WERI-Rb-1 (cell line): ENCODE results near the gene VSIG10L2.

Source experiments
- DNase-seq: peaks from one replicate; pipeline ENCODE4 v3.0.0-alpha.2; 2020
- H3K27ac ChIP-seq: fragments of 250-450 bp; sonication (Bioruptor Pico); 2 replicates; pipeline ENCODE4 v1.5.1; 2020; ENCODE audit warnings: mild to moderate bottlenecking, moderate library complexity
- H3K27me3 ChIP-seq: fragments of 250-450 bp; sonication (Bioruptor Pico); 2 replicates; pipeline ENCODE4 v1.5.1; 2021; ENCODE audit warnings: mild to moderate bottlenecking, low read depth, moderate library complexity; ENCODE audit not compliant: insufficient read depth, severe bottlenecking
- H3K36me3 ChIP-seq: fragments of 250-450 bp; sonication (Bioruptor Pico); 2 replicates; pipeline ENCODE4 v1.5.1; 2020; ENCODE audit warnings: mild to moderate bottlenecking, moderate library complexity
- H3K4me3 ChIP-seq: 2 replicates; pipeline ENCODE4 v1.5.1; 2011; ENCODE audit warnings: low read depth, mild to moderate bottlenecking, control low read depth, low read length
- H3K9me3 ChIP-seq: fragments of 250-450 bp; sonication (Bioruptor Pico); 2 replicates; pipeline ENCODE4 v1.5.1; 2021; ENCODE audit warnings: mild to moderate bottlenecking, moderate library complexity; ENCODE audit not compliant: severe bottlenecking
- TF ChIP-seq, protein P1 (sequence below): IDR thresholded peaks from 2 replicates; pipeline ENCODE4 v1.5.1; 2011; ENCODE audit warnings: low read depth, mild to moderate bottlenecking, control low read depth, inconsistent platforms, low read length

The VSIG10L2 gene

DNA sequence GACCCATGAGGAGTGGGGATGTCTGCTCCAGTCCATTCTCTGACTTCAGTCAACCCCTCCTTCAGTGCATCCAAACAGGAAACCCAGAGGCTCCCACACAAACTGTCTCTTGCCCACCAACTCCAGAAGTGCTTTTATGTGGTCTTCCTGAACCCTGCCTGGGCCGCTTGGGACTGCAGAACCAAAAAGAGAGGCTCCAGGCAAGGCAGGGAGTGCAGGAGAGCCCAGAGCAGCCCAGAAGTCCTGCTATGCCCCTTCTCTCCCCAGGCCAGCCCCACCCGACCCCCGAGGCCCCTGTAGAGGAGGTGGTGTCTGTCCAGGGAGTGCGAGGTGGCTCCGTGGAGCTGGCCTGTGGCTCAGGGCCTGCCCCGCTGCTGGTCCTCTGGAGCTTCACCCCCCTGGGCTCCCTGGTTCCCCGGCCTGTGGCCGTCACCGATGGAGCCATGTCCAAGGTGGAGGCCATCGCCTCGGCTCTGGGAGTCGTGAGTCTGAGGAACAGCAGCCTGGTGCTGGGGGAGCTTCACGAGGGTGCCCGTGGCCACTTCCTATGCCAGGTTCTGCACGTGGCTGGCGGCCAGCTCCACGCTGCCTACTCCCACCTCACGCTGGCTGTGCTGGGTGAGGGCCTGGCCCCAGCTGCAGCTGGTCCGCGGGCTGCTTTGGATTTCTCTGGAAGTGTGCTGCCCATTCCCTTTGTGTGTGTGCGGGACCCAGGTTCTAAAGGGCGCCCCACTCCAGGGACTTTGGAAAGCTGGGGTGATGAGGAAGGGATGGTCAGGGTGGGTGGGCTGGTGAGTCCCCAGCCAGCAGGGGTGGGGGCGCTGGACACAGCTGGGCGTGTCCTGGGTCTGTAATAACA lies 1.8 kb downstream of the VSIG10L2 start:
- Histone ChIP-seq H3K36me3 (no peaks in the 10 kb centered on the region), H3K27ac (no peak overlapping the region), H3K27me3 (no peaks in the 10 kb centered on the region), H3K4me3 (no peak overlapping the region), H3K9me3 (no peaks in the 10 kb centered on the region)
- TF ChIP-seq, protein P1, sequence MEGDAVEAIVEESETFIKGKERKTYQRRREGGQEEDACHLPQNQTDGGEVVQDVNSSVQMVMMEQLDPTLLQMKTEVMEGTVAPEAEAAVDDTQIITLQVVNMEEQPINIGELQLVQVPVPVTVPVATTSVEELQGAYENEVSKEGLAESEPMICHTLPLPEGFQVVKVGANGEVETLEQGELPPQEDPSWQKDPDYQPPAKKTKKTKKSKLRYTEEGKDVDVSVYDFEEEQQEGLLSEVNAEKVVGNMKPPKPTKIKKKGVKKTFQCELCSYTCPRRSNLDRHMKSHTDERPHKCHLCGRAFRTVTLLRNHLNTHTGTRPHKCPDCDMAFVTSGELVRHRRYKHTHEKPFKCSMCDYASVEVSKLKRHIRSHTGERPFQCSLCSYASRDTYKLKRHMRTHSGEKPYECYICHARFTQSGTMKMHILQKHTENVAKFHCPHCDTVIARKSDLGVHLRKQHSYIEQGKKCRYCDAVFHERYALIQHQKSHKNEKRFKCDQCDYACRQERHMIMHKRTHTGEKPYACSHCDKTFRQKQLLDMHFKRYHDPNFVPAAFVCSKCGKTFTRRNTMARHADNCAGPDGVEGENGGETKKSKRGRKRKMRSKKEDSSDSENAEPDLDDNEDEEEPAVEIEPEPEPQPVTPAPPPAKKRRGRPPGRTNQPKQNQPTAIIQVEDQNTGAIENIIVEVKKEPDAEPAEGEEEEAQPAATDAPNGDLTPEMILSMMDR = no peak
- DNase-seq = no peak

- TF ChIP-seq, protein P1 = no peak
- no peaks in the 10 kb centered on the region for H3K36me3 ChIP-seq
These were observed 2.6 kb downstream of the VSIG10L2 start for GRCh38 chr11:125948278-125949051.

DNA sequence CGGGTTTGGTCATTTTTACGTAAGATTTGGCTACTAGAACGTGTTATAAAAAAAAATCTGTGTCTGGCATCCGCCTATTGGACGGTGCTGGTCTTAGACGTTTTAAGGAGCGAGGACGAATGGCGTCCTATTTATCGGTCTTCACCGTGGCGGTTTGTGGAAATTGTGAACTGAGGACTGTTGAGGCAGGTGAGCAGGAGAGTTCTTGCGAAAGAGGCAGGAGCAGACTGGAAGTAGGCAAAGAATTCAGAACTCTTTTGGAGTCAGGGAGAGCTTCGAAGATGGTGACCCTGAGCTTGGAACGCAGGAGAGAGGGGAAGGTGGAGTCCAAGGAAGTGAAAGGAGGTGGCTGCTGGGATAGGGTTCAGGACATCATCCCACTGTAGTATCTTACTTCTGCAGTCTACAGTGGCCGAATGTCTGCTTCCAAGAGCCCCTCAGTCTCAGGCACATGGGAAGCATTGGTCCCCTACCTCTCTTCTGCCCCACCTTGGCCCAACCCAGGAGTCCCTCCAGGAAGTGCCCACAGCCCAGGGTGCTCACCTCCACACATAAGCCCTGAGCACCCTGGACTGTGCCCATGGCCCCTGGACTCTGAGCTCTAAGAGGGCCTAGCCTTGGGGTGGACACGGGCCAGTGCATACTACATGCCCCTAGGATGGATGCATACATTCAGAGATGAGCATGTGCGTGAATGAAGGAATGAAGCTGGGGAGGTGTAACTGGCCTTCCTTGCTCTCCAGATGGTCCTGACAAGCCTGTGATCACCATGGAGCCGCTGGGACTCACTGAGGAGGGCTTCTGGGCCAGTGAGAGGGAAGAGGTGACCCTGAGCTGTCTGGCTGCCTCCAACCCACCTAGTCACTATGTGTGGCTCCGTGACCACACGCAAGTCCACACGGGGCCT lies 3.7 kb downstream of the VSIG10L2 start:
- Histone ChIP-seq H3K27me3 (no peaks in the 10 kb centered on the region), H3K27ac (no peak overlapping the region), H3K36me3 (no peaks in the 10 kb centered on the region), H3K9me3 (no peaks in the 10 kb centered on the region), H3K4me3 (no peak overlapping the region)
- no peak for DNase-seq
- TF ChIP-seq, protein P1 = no peak

More at GRCh38 chr11:125948278-125949051, 2.6 kb downstream of the VSIG10L2 start:
- no peaks in the 10 kb centered on the region for H3K9me3 ChIP-seq
- DNase-seq = no peak
- H3K27ac ChIP-seq = no peak overlapping the region
- H3K4me3 ChIP-seq = no peak overlapping the region
- no peaks in the 10 kb centered on the region for H3K27me3 ChIP-seq

GRCh38 chr11:125950178-125950490 lies 4.3 kb downstream of the VSIG10L2 start:
- no peaks in the 10 kb centered on the region for H3K9me3 ChIP-seq
- no peak for DNase-seq
- H3K27ac ChIP-seq = no peak overlapping the region
- no peak overlapping the region for H3K4me3 ChIP-seq
- no peaks in the 10 kb centered on the region for H3K36me3 ChIP-seq
- no peaks in the 10 kb centered on the region for H3K27me3 ChIP-seq
- TF ChIP-seq, protein P1 = no peak

DNA sequence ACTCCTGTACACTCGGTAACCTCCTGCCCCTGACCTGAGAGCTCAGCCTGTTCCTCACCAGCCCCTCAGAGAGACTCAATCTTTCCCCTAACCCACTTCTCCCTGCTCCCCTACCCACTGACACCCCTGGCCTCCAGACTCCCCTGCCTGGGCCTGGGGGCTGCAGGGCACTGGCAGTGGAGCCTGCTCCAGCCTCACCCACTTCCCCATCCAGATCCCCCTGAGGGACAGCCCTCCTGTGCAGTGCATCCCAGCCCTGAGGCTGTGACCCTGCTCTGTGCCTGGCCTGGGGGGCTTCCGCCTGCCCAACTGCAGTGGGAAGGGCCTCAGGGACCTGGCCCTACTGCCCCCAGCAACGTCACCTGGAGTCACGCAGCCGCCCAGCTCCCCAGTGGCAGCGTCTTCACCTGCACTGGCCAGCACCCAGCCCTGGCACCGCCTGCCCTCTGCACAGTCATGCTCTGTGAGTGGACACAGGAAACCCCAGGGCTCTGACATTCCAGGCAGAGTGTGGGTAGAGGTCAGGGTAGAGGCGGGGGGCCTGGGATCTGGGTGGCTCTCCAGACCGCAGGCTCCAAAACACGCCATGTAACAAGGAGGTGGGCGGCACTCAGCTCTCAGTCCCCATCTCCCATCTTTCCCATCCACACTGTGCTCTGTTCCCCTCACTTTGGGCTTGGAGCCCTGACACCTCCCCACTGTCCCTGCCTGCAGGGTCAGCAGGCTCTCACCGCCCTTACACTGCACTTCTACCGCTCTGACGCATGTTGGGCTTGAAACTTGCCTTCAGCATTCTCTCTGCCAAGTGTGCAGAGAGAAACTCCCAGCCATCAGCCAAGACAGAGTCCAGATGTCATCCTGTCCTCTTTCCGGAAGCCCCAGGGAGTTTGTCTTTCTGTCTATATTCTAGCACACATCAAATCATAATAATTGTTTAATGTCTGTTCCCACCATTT lies 5.1 kb downstream of the VSIG10L2 start:
- no peaks in the 10 kb centered on the region for H3K9me3 ChIP-seq
- TF ChIP-seq, protein P1 = no peak
- DNase-seq = no peak
- H3K36me3 ChIP-seq = no peaks in the 10 kb centered on the region; the same call in 1 of the 2 replicates
- no peak overlapping the region for H3K4me3 ChIP-seq
- no peak overlapping the region for H3K27ac ChIP-seq
- no peaks in the 10 kb centered on the region for H3K27me3 ChIP-seq
